Stimulated activated naive CD8-positive, alpha-beta T cell treated with anti-CD3 and anti-CD28 coated beads, Interleukin-15, Interleukin-2, amounts not matched to agents 100 ng/mL and 50 ng/mL, for 24 hours (primary cell): ENCODE data around the gene TMEM176B.

Experiments
- H3K27ac Mint-ChIP-seq: one replicate; pipeline ENCODE4 v1.8.0; 2021; ENCODE audit warnings: mild to moderate bottlenecking, mixed read lengths
- H3K27me3 Mint-ChIP-seq: one replicate; pipeline ENCODE4 v1.8.0; 2021; ENCODE audit warnings: mixed read lengths
- H3K36me3 Mint-ChIP-seq: one replicate; pipeline ENCODE4 v1.8.0; 2021; ENCODE audit warnings: low read depth, mixed read lengths
- H3K4me1 Mint-ChIP-seq: one replicate; pipeline ENCODE4 v1.8.0; 2021; ENCODE audit warnings: low read depth, mixed read lengths
- H3K4me3 Mint-ChIP-seq: one replicate; pipeline ENCODE4 v1.8.0; 2021; ENCODE audit warnings: mild to moderate bottlenecking, mixed read lengths
- H3K9me3 Mint-ChIP-seq: one replicate; pipeline ENCODE4 v1.8.0; 2021; ENCODE audit warnings: mixed read lengths

The TMEM176B gene

DNA sequence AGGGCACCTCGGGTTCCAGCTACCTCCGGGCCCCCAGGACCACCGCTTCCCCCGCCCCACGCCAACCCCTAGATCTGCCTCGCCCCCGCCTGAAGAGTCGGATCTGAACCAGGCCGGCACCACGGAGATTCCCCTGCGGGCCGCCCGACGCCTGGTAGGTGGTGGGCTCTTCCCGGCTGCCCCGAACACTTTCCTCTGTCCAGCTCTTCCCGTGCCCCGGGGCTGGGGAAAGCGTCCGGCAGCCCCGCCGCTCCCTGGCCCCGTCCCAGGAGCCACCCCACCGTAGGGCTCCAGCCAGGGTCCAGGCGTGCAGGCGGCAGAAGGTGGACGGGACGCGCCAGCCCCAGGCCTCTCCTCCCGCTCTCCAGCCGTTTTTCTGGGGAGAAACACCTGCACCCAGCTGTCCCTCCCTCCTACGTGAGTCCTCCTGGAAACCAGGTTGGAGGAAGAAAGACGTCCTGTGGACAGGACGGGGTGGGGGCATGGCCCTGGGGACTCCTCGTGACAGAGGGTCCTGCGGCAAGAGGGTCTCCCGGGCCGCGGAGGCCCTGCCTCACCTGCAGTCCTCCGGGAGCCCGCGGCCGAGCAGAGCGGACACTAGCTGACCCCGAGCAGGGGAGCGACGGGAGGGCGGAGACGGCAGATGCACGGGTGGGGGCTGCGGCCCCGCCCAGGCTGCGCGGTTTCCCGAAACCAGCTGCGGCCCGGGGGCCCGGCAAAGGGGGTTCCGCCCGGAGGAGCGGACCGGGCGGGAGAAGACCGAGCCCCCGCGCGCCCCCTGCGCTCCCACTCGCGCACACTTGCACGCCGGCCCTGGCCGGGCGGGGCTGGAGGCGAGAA lies at the start of gene TMEM176B:
Gene TMEM176B, minus strand, starts transcription at position 624 of the 840 bp plus-strand sequence. CDS start 3,795 bp downstream, outside the sequence.
- no peaks in the 10 kb centered on the region for H3K36me3 Mint-ChIP-seq
- H3K27me3 Mint-ChIP-seq = peaks cover 48% of the 10 kb centered on the region
- peak within 1 kb of the TSS; percentile 49 for H3K4me3 Mint-ChIP-seq
- no peak within 1 kb of the TSS for H3K27ac Mint-ChIP-seq
- peaks cover 8% of the 10 kb centered on the region for H3K4me1 Mint-ChIP-seq
- no peaks in the 10 kb centered on the region for H3K9me3 Mint-ChIP-seq

GRCh38 chr7:150849204-150849775 lies 49.1 kb upstream of the TMEM176B start:
- Mint-ChIP-seq H3K9me3 (no peaks in the 10 kb centered on the region), H3K27me3 (peaks cover 30% of the 10 kb centered on the region), H3K4me3 (no peak overlapping the region), H3K36me3 (no peaks in the 10 kb centered on the region), H3K4me1 (no peaks in the 10 kb centered on the region), H3K27ac (no peak overlapping the region)

- Mint-ChIP-seq H3K36me3 (no peaks in the 10 kb centered on the region), H3K27ac (no peak overlapping the region), H3K9me3 (no peaks in the 10 kb centered on the region), H3K4me3 (no peak overlapping the region), H3K27me3 (peaks cover 30% of the 10 kb centered on the region), H3K4me1 (no peaks in the 10 kb centered on the region)
Observed at GRCh38 chr7:150848561-150849115, 48.5 kb upstream of the TMEM176B start.

GRCh38 chr7:150848111-150848510 lies 47.9 kb upstream of the TMEM176B start:
- Mint-ChIP-seq H3K4me1 (no peaks in the 10 kb centered on the region), H3K4me3 (no peak overlapping the region), H3K36me3 (no peaks in the 10 kb centered on the region), H3K27ac (no peak overlapping the region), H3K27me3 (peaks cover 30% of the 10 kb centered on the region), H3K9me3 (no peaks in the 10 kb centered on the region)

DNA sequence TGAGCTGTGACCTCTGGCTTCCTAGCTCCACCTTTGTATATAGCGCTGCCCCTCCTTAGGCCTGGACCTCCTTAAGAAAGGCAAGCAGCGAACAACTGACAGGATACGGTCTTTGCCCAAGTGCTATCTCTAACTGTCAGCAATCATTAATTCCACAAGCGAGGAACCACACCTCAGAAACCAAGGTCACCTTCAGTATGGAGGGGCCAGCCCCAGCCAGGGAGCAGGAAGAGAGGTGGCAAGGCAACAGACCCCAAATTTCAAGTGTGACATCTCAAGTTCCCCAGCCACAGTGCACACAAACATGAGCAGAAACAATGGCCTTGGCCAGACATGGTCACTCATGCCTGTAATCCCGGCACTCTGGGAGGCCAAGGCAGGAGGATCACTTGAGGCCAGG lies 47.4 kb upstream of the TMEM176B start:
- no peaks in the 10 kb centered on the region for H3K36me3 Mint-ChIP-seq
- H3K27me3 Mint-ChIP-seq = peaks cover 24% of the 10 kb centered on the region
- H3K4me3 Mint-ChIP-seq = no peak overlapping the region
- H3K9me3 Mint-ChIP-seq = no peaks in the 10 kb centered on the region
- no peaks in the 10 kb centered on the region for H3K4me1 Mint-ChIP-seq
- no peak overlapping the region for H3K27ac Mint-ChIP-seq

DNA sequence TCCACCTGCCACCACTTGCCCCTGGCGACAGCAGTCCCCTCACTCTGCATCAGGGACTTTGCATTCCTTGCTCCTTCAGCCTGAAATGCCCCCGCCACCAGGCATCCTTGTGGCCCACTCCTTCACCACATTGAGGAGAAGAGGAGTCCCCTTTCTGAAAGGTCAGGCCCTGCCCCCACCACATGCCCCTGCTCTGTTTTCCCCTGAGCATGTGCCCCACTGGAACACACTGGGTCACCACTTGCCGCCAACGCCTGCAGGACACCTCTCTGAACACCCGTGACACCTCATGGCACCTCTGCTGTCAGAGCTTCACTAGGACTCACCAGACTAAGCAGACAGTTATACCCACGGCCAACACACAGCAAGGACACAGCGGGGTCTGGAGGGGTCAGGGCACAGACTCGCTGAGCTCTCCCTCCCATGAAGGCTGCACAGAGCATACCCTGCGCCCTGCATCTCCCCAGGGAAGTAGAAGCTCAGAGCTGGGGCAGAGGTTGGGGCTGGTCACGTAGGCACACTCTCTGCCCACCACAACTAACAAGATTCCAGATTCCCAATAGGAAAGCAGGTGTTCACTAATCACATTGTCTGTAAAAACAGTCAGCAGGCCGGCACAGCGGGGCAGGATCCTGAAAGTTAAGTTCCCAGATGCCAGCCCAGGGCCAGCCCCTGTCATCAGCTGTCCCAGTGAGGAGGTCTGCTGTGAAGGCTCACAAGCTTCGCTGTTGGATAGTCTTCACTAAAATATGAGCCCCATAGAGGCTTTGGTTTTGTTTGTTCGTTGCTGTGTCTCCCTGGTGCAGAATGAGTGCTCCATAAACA lies 46.3 kb upstream of the TMEM176B start:
- Mint-ChIP-seq H3K27ac (no peak overlapping the region), H3K36me3 (no peaks in the 10 kb centered on the region), H3K27me3 (peaks cover 13% of the 10 kb centered on the region), H3K4me1 (no peaks in the 10 kb centered on the region), H3K9me3 (no peaks in the 10 kb centered on the region), H3K4me3 (no peak overlapping the region)

GRCh38 chr7:150845421-150845861 lies 45.3 kb upstream of the TMEM176B start:
- no peaks in the 10 kb centered on the region for H3K36me3 Mint-ChIP-seq
- no peaks in the 10 kb centered on the region for H3K4me1 Mint-ChIP-seq
- no peak overlapping the region for H3K4me3 Mint-ChIP-seq
- H3K27ac Mint-ChIP-seq = no peak overlapping the region
- H3K9me3 Mint-ChIP-seq = no peaks in the 10 kb centered on the region
- H3K27me3 Mint-ChIP-seq = peaks cover 7% of the 10 kb centered on the region

- Mint-ChIP-seq H3K4me1 (no peaks in the 10 kb centered on the region), H3K27ac (no peak overlapping the region), H3K4me3 (no peak overlapping the region), H3K27me3 (no peaks in the 10 kb centered on the region), H3K36me3 (no peaks in the 10 kb centered on the region), H3K9me3 (no peaks in the 10 kb centered on the region)
Observed at GRCh38 chr7:150842716-150843115, 42.6 kb upstream of the TMEM176B start.

- H3K4me1 Mint-ChIP-seq = no peaks in the 10 kb centered on the region
- no peak overlapping the region for H3K27ac Mint-ChIP-seq
- no peak overlapping the region for H3K4me3 Mint-ChIP-seq
- H3K27me3 Mint-ChIP-seq = no peaks in the 10 kb centered on the region
- no peaks in the 10 kb centered on the region for H3K36me3 Mint-ChIP-seq
- no peaks in the 10 kb centered on the region for H3K9me3 Mint-ChIP-seq
Observed at GRCh38 chr7:150842018-150842417, 41.9 kb upstream of the TMEM176B start.

GRCh38 chr7:150838965-150839650 lies 38.9 kb upstream of the TMEM176B start:
- Mint-ChIP-seq H3K4me3 (no peak overlapping the region), H3K36me3 (no peaks in the 10 kb centered on the region), H3K9me3 (no peaks in the 10 kb centered on the region), H3K4me1 (no peaks in the 10 kb centered on the region), H3K27ac (peak overlapping the region; percentile 53), H3K27me3 (peaks cover 13% of the 10 kb centered on the region)

DNA sequence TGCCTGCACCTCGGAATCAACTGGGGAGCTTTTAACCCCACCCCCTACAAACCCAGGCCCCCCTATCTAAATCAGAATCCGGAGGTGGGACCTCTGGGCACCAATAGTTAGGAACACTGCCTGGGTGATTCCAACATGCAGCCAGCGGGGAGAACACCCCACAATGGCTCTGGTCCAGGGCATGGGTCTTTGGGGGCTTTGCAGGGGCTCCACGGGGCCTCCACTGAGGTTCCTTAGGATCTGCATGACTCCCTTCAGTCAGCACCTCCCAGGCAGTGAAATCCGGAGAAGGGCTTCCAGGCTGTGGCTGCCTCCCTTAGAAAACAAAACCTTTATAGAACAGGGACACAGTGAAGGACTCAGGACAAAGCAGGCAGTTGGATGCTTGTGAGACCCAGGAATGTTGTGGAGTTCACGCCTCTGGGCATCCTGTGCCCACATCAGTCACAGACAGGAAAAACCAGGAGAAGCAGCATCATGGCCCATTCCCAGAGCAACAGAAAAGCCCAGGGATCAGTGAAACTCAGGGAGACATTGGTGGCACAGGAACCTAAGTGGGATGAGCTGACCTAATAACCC lies 35.6 kb upstream of the TMEM176B start:
- H3K9me3 Mint-ChIP-seq = no peaks in the 10 kb centered on the region
- H3K4me3 Mint-ChIP-seq = no peak overlapping the region
- peaks cover 29% of the 10 kb centered on the region for H3K27me3 Mint-ChIP-seq
- H3K27ac Mint-ChIP-seq = no peak overlapping the region
- H3K4me1 Mint-ChIP-seq = no peaks in the 10 kb centered on the region
- H3K36me3 Mint-ChIP-seq = no peaks in the 10 kb centered on the region

GRCh38 chr7:150835019-150835418 lies 34.9 kb upstream of the TMEM176B start:
- H3K4me3 Mint-ChIP-seq = no peak overlapping the region
- no peaks in the 10 kb centered on the region for H3K36me3 Mint-ChIP-seq
- no peak overlapping the region for H3K27ac Mint-ChIP-seq
- peaks cover 34% of the 10 kb centered on the region for H3K27me3 Mint-ChIP-seq
- no peaks in the 10 kb centered on the region for H3K9me3 Mint-ChIP-seq
- no peaks in the 10 kb centered on the region for H3K4me1 Mint-ChIP-seq

DNA sequence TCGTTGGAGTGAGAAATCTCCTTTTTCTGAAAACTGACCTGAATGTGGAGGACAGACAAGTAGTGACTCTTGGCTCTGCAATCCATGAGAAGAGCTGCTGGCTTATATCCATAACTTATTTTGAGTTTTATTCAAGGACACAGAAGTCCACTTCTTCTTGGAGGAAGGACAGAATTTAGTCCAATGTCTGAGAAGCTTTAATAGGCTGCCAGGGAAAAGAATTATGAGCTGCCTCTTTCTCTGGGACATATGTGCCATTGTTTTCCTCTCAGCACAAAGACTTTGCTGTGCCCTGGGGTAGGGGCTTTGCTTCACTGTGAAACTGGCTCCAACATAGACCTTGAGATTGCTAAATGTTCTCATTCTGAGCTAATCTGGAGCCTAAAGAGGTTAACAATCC lies 31.7 kb upstream of the TMEM176B start:
- peaks cover 50% of the 10 kb centered on the region for H3K27me3 Mint-ChIP-seq
- H3K27ac Mint-ChIP-seq = no peak overlapping the region
- H3K4me1 Mint-ChIP-seq = no peaks in the 10 kb centered on the region
- H3K9me3 Mint-ChIP-seq = no peaks in the 10 kb centered on the region
- no peaks in the 10 kb centered on the region for H3K36me3 Mint-ChIP-seq
- H3K4me3 Mint-ChIP-seq = no peak overlapping the region

GRCh38 chr7:150830937-150831336 lies 30.8 kb upstream of the TMEM176B start:
- H3K4me1 Mint-ChIP-seq = no peaks in the 10 kb centered on the region
- H3K36me3 Mint-ChIP-seq = no peaks in the 10 kb centered on the region
- no peak overlapping the region for H3K4me3 Mint-ChIP-seq
- H3K27me3 Mint-ChIP-seq = peaks cover 48% of the 10 kb centered on the region
- H3K9me3 Mint-ChIP-seq = no peaks in the 10 kb centered on the region
- no peak overlapping the region for H3K27ac Mint-ChIP-seq
